Measurements from ENCODE around the gene ZBTB43.

- TF ChIP-seq CTCF (IDR thresholded peaks at IDR 0.05): no peak
- TF ChIP-seq POLR2A (IDR thresholded peaks at IDR 0.05): no peak
These were observed 16.8 kb upstream of the ZBTB43 start for GRCh38 chr9:126788046-126788445.

Measured in thyroid gland (tissue), 4 donors.